Activated CD8-positive, alpha-beta T cell treated with anti-CD3 and anti-CD28 coated beads for 36 hours (primary cell): ENCODE data around the gene PTPRB. TPM values are rescaled to one million over a fixed set of nuclear protein-coding genes. Genes with fewer than 3 reads are reported as not detected.

Source experiments
- ATAC-seq: fragments of 200-7000 bp; cut with Tn5 transposase; one replicate; pipeline ENCODE4 v1.10.0; 2021; ENCODE audit warnings: mild to moderate bottlenecking, moderate library complexity
- CTCF ChIA-PET: fragments of 350-600 bp; sonication (Branson Sonifier 250); formaldehyde crosslinking; loops from one replicate; lab custom pipeline; 2021; ENCODE audit warnings: antibody characterized with exemption; lab: Charles Lee
- POLR2A ChIA-PET: fragments of 350-600 bp; sonication (Branson Sonifier 250); formaldehyde crosslinking; loops from one replicate; lab custom pipeline; 2021; ENCODE audit warnings: antibody characterized with exemption; lab: Charles Lee
- DNase-seq: peaks from one replicate; pipeline ENCODE4 v3.0.0-alpha.2; 2020
- H3K27ac Mint-ChIP-seq: one replicate; pipeline ENCODE4 v1.8.0; 2021; ENCODE audit warnings: mild to moderate bottlenecking, mixed read lengths
- H3K27me3 Mint-ChIP-seq: one replicate; pipeline ENCODE4 v1.8.0; 2021; ENCODE audit warnings: mixed read lengths
- H3K36me3 Mint-ChIP-seq: one replicate; pipeline ENCODE4 v1.8.0; 2021; ENCODE audit warnings: low read depth, mixed read lengths
- H3K4me1 Mint-ChIP-seq: one replicate; pipeline ENCODE4 v1.8.0; 2021; ENCODE audit warnings: low read depth, mixed read lengths
- H3K4me3 Mint-ChIP-seq: one replicate; pipeline ENCODE4 v1.8.0; 2021; ENCODE audit warnings: mild to moderate bottlenecking, moderate library complexity, mixed read lengths
- H3K9me3 Mint-ChIP-seq: one replicate; pipeline ENCODE4 v1.8.0; 2021; ENCODE audit warnings: mixed read lengths
- intact Hi-C: fragments of 100-400 bp; cut with micrococcal nuclease; formaldehyde crosslinking; loops from one replicate; pipeline ENCODE4 v1.10.0; 2022
- total RNA-seq, 2 experiments: library from RNA; stranded (reverse); gene quantifications; one replicate each; pipeline ENCODE4 v1.2.3, GENCODE V29; 2021
- TF ChIP-seq, protein P1 (sequence below): fragments of 200-600 bp; IDR thresholded peaks from one replicate; pipeline ENCODE4 v1.8.0; 2022; ENCODE audit warnings: antibody characterized with exemption, mild to moderate bottlenecking

The PTPRB gene
- total RNA-seq, 2 experiments from 2014 or later: not detected

DNA sequence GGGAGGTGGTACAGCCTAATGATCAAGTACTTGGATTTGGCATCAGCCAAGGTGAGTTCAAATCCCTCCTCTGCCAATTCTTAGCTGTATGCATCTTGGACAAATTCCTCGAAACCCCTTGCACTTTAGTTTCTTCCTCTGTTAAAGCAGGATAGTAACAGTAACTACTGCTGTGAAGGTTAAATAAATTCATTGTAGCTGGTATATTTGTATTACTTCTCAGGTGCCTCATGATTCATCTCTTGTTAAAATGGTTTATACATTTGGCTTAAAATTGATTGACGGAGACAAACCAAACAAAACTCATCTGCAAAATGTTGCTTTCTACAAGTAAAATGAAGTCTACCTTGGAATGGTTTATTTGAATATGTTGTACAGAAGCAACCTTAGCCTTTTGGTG is 2.3 kb upstream of the PTPRB start:
- no peaks in the 10 kb centered on the region for H3K9me3 Mint-ChIP-seq
- POLR2A ChIA-PET: no interaction called here

DNA sequence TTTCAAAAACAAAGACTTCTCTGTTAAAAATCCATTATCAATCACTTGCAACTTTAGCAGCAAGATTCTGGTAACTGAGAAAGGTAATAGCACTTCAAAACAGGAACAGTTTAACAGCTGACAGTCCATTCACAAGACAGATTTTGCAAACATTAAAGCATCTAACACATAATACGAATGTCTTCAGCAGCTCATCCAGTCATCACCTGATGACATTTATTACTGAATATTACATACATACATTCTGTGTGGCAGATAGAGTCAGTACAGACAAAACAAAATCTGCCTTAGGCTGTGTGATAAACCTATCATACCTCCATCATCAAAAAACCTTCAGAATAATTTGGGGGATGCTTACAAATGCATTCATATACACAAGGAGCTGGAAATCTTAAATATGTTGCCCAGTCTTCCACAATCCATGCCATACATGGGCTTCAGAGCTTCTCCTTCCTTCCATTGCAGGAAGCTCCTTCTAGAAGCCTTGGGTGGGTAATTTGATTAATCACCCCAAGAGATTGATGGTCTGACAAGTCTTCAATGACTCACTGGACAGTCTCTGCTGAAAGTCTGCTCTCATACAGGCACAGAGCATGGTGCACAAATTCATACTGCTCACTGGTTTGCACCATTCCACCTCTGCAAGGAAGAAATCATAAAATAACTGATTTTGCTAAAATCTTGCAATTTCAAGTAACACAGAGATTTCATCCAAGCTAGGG is 1.6 kb upstream of the PTPRB start:
- Mint-ChIP-seq H3K27ac (no peak overlapping the region), H3K27me3 (peaks cover 9% of the 10 kb centered on the region), H3K36me3 (no peaks in the 10 kb centered on the region), H3K4me3 (no peak overlapping the region), H3K9me3 (no peaks in the 10 kb centered on the region), H3K4me1 (no peaks in the 10 kb centered on the region)
- POLR2A ChIA-PET: no interaction called here
- intact Hi-C loops: no loop called here
- ATAC-seq (no peak), DNase-seq (no peak)
- CTCF ChIA-PET: interaction anchor here (0.8 kb wide), 1 partner anchor 82 kb away, joined by 3 read pairs; no protein-coding TSS in a partner anchor
- TF ChIP-seq, protein P1, sequence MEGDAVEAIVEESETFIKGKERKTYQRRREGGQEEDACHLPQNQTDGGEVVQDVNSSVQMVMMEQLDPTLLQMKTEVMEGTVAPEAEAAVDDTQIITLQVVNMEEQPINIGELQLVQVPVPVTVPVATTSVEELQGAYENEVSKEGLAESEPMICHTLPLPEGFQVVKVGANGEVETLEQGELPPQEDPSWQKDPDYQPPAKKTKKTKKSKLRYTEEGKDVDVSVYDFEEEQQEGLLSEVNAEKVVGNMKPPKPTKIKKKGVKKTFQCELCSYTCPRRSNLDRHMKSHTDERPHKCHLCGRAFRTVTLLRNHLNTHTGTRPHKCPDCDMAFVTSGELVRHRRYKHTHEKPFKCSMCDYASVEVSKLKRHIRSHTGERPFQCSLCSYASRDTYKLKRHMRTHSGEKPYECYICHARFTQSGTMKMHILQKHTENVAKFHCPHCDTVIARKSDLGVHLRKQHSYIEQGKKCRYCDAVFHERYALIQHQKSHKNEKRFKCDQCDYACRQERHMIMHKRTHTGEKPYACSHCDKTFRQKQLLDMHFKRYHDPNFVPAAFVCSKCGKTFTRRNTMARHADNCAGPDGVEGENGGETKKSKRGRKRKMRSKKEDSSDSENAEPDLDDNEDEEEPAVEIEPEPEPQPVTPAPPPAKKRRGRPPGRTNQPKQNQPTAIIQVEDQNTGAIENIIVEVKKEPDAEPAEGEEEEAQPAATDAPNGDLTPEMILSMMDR: no peak

More for the DNA sequence above, 2.3 kb upstream of the PTPRB start:
- CTCF ChIA-PET: interaction anchor here (0.8 kb wide), 1 partner anchor 81 kb away, joined by 3 read pairs; no protein-coding TSS in a partner anchor
- H3K27ac Mint-ChIP-seq: no peak overlapping the region
- DNase-seq: no peak
- ATAC-seq: no peak
- no peak overlapping the region for H3K4me3 Mint-ChIP-seq
- no peaks in the 10 kb centered on the region for H3K4me1 Mint-ChIP-seq
- intact Hi-C loops: no loop called here
- H3K27me3 Mint-ChIP-seq: peaks cover 9% of the 10 kb centered on the region
- no peaks in the 10 kb centered on the region for H3K36me3 Mint-ChIP-seq
- TF ChIP-seq, protein P1: no peak

DNA sequence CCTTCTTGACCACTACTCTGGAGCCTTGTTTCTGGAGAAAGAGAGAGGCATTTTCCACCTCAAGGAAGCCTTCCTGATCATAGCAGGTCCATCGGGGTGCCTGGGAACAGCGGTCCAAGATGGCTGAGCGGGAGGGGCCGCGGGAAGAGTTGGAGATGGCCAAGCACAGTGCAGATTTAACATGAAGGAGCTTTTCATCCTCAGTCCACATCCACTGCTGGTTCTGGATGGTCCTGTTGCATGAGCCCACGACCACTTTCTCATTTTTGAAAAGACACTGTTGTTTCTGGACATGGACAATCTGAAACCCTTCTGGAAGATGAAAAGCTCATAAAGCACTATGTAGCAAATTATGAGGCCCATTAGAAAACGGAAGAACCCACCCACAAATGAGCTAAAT is 1.5 kb downstream of the PTPRB start:
- ChIA-PET POLR2A (interaction anchor here (1.3 kb wide), 1 partner anchor 18 kb away, joined by 3 read pairs; no protein-coding TSS in a partner anchor), CTCF (interaction anchor here (0.8 to 1.2 kb wide), 3 partner anchors 9 to 84 kb away, joined by 3 read pairs; no protein-coding TSS in a partner anchor)
- no peaks in the 10 kb centered on the region for H3K36me3 Mint-ChIP-seq
- no peak for DNase-seq
- H3K27ac Mint-ChIP-seq: no peak overlapping the region
- H3K27me3 Mint-ChIP-seq: peaks cover 9% of the 10 kb centered on the region
- TF ChIP-seq, protein P1: no peak
- no peaks in the 10 kb centered on the region for H3K9me3 Mint-ChIP-seq
- no peak overlapping the region for H3K4me3 Mint-ChIP-seq
- no peak for ATAC-seq
- H3K4me1 Mint-ChIP-seq: no peaks in the 10 kb centered on the region
- intact Hi-C loops: no loop called here

DNA sequence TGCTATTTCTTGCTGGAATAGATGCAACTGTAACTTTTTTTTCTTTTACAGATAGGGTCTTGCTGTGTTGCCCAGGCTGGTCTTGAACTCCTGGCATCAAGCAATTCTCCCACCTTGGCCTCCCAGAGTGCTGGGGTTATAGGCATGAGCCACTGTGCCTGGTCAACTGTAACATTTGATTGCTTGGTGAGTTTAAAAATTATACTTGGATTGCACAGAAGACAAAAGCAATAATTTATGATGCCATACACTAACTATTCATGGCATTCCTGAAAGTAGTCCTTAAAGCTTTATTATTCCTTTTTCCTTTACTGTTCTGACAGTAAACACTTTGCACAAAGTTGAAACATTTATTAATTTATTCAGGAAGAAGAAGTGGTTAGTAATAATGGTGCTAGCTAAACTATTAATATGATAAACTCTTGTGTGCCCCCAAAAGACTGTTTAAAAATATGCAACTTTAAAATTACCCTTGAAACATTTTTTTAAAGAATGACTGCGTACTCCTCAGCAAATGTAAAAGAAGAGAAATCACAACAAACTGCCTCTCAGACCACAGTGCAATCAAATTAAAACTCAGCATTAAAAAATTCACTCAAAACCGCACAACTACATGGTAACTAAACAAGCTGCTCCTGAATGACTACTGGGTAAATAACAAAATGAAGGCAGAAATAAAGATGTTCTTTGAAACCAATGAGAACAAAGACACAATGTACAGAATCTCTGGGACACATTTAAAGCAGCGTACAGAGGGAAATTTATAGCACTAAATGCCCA is 8.3 kb downstream of the PTPRB start:
- TF ChIP-seq, protein P1: no peak
- ATAC-seq (no peak), DNase-seq (no peak)
- H3K27me3 Mint-ChIP-seq: peaks cover 9% of the 10 kb centered on the region
- intact Hi-C loops: no loop called here
- H3K27ac Mint-ChIP-seq: no peak overlapping the region
- ChIA-PET POLR2A (no interaction called here), CTCF (interaction anchor here (1.3 kb wide), 1 partner anchor 750 kb away, joined by 3 read pairs; no protein-coding TSS in a partner anchor)
- no peaks in the 10 kb centered on the region for H3K36me3 Mint-ChIP-seq
- H3K4me3 Mint-ChIP-seq: no peak overlapping the region
- no peaks in the 10 kb centered on the region for H3K9me3 Mint-ChIP-seq
- H3K4me1 Mint-ChIP-seq: no peaks in the 10 kb centered on the region
